Endothelial cell (in vitro differentiated cells): ENCODE data around the gene PPL. TPM values are rescaled to one million over a fixed set of nuclear protein-coding genes. Genes with fewer than 3 reads are reported as not detected.

Source experiments
- DNase-seq: peaks from one replicate; pipeline ENCODE4 v3.0.0; 2021; ENCODE audit warnings: low spot score
- H3K27ac Mint-ChIP-seq: one replicate; pipeline ENCODE4 v1.8.0; 2021; ENCODE audit warnings: mixed read lengths, inconsistent platforms; ENCODE audit not compliant: unreplicated experiment
- H3K27me3 Mint-ChIP-seq: one replicate; pipeline ENCODE4 v1.8.0; 2021; ENCODE audit warnings: mild to moderate bottlenecking, moderate library complexity, mixed read lengths, inconsistent platforms; ENCODE audit not compliant: unreplicated experiment
- H3K36me3 Mint-ChIP-seq: one replicate; pipeline ENCODE4 v1.8.0; 2021; ENCODE audit warnings: mild to moderate bottlenecking, low read depth, mixed read lengths, inconsistent platforms; ENCODE audit not compliant: unreplicated experiment
- H3K4me1 Mint-ChIP-seq: one replicate; pipeline ENCODE4 v1.8.0; 2021; ENCODE audit warnings: mild to moderate bottlenecking, mixed read lengths, inconsistent platforms; ENCODE audit not compliant: unreplicated experiment
- H3K4me3 Mint-ChIP-seq: one replicate; pipeline ENCODE4 v1.8.0; 2021; ENCODE audit warnings: mild to moderate bottlenecking, mixed read lengths, inconsistent platforms; ENCODE audit not compliant: unreplicated experiment
- H3K9me3 Mint-ChIP-seq: one replicate; pipeline ENCODE4 v1.8.0; 2021; ENCODE audit warnings: mixed read lengths, inconsistent platforms; ENCODE audit not compliant: unreplicated experiment
- total RNA-seq: library from RNA; stranded (reverse); fragmentation: NEBNext Ultra II Directional; extraction: Animal tissue kit (Norgen Biotek cat#: 25700); gene quantifications from one replicate; pipeline ENCODE4 v1.2.1, GENCODE V29; 2021; ENCODE audit not compliant: unreplicated experiment
- TF ChIP-seq, protein P1 (sequence below): fragments of 200-600 bp; sonication (generic); IDR thresholded peaks from one replicate; pipeline ENCODE4 v1.5.0; 2021; ENCODE audit warnings: antibody characterized with exemption; ENCODE audit not compliant: unreplicated experiment

Gene PPL
- total RNA-seq, 1 donor from 2014 or later, result 1.1 TPM

DNA sequence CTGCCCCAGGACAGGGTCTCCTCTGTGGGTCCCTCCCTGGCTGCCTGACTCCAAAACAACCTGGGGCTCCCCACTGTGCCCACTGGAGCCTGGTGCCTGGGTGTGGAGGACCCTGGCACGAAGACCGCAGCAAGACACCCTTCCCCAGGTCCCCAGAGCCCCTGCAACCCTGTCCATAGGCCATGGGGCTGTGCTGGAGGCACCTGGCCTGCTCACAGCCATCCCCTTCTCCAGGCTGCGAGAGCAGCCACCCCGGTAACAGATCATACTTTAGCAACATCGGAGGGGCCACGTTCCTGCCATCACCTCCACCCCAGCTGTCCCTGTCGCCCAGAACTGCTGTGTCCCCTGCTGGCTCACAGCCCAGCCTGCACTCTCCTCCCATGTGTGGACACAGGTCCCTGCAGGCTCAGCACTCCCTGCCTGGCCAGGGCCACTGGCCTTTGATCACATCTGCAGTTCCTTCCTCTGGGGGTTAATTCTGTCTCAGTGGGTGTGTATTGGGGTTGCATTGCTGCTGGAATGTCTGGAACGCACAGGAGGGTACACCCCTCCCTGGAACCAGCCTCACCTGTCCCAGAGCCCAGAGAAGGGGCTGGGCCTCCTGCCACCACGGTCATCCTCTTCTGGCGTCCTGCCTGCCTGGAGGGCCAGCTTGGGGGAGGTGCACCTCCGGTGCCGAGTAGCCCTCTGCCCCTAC lies 12.2 kb downstream of the PPL start:
- no peak for DNase-seq
- TF ChIP-seq, protein P1, sequence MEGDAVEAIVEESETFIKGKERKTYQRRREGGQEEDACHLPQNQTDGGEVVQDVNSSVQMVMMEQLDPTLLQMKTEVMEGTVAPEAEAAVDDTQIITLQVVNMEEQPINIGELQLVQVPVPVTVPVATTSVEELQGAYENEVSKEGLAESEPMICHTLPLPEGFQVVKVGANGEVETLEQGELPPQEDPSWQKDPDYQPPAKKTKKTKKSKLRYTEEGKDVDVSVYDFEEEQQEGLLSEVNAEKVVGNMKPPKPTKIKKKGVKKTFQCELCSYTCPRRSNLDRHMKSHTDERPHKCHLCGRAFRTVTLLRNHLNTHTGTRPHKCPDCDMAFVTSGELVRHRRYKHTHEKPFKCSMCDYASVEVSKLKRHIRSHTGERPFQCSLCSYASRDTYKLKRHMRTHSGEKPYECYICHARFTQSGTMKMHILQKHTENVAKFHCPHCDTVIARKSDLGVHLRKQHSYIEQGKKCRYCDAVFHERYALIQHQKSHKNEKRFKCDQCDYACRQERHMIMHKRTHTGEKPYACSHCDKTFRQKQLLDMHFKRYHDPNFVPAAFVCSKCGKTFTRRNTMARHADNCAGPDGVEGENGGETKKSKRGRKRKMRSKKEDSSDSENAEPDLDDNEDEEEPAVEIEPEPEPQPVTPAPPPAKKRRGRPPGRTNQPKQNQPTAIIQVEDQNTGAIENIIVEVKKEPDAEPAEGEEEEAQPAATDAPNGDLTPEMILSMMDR, result no peak
- Mint-ChIP-seq H3K4me3 (no peak overlapping the region), H3K4me1 (no peaks in the 10 kb centered on the region), H3K27me3 (peaks cover 7% of the 10 kb centered on the region), H3K9me3 (no peaks in the 10 kb centered on the region), H3K36me3 (peaks cover 4% of the 10 kb centered on the region), H3K27ac (no peak overlapping the region)

GRCh38 chr16:4923853-4924252 lies 13.1 kb downstream of the PPL start:
- Mint-ChIP-seq H3K27me3 (peaks cover 7% of the 10 kb centered on the region), H3K27ac (no peak overlapping the region), H3K36me3 (peaks cover 4% of the 10 kb centered on the region), H3K4me1 (no peaks in the 10 kb centered on the region), H3K9me3 (no peaks in the 10 kb centered on the region), H3K4me3 (no peak overlapping the region)
- DNase-seq, result no peak
- TF ChIP-seq, protein P1, result no peak

- Mint-ChIP-seq H3K27ac (no peak overlapping the region), H3K27me3 (peaks cover 7% of the 10 kb centered on the region), H3K4me3 (no peak overlapping the region), H3K36me3 (peaks cover 4% of the 10 kb centered on the region), H3K9me3 (no peaks in the 10 kb centered on the region), H3K4me1 (no peaks in the 10 kb centered on the region)
- DNase-seq, result no peak
- TF ChIP-seq, protein P1, result no peak
These were observed 14.1 kb downstream of the PPL start for GRCh38 chr16:4922721-4923342.

GRCh38 chr16:4920826-4921225 lies 16.1 kb downstream of the PPL start:
- no peaks in the 10 kb centered on the region for H3K36me3 Mint-ChIP-seq

More at GRCh38 chr16:4920826-4921225, 16.1 kb downstream of the PPL start:
- H3K9me3 Mint-ChIP-seq, result no peaks in the 10 kb centered on the region
- no peaks in the 10 kb centered on the region for H3K4me1 Mint-ChIP-seq
- peaks cover 7% of the 10 kb centered on the region for H3K27me3 Mint-ChIP-seq
- no peak overlapping the region for H3K4me3 Mint-ChIP-seq
- H3K27ac Mint-ChIP-seq, result no peak overlapping the region
- DNase-seq, result no peak
- TF ChIP-seq, protein P1, result no peak
